HG03175 (cell line): Measurements from ENCODE around the gene DSTYK.

Source experiments
- ATAC-seq: cut with Tn5 transposase; IDR thresholded peaks from one replicate; pipeline ENCODE4 v1.9.1; 2021; ENCODE audit warnings: mild to moderate bottlenecking, moderate library complexity; ENCODE audit not compliant: unreplicated experiment

The DSTYK gene

DNA sequence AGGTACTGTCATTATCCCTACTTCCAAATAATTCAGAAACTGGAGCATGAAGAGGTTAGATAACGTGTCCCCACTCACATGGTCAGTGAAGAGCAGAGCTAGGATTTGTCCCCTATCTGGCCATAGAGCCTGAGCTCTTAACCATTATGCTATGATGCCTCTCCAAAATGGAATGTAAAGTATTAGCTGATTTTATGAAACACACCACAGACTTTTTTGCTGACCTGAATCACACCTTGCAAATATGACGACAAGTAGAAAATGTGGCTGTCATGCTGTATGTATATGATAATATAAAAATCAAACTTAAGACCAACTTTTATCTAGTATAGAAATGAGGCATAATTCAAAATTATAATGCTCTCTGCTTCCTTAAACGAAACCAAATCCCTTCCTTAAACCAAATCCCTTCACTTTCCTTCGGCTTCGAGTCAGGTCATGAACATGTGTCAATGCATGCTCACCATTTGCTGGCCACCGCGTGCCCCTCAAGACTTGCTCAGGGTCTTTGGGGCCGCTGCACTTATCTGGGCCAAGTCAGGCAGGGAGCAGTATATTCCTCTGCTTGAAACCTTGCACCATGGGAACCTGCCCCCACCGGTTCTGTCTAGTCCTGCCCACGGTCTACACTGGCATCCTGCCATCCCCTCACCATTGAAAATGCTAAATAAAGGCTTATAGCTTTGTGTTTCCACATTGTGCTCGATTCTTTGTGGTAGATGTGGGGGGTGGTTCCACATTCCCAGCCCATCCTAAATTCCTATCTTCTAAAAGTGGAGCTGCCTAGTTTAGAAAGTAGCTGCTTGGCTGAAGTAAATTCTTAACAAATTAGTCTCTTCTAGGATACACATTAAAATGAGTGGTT lies 14.6 kb upstream of the DSTYK start:
- no peak for ATAC-seq

DNA sequence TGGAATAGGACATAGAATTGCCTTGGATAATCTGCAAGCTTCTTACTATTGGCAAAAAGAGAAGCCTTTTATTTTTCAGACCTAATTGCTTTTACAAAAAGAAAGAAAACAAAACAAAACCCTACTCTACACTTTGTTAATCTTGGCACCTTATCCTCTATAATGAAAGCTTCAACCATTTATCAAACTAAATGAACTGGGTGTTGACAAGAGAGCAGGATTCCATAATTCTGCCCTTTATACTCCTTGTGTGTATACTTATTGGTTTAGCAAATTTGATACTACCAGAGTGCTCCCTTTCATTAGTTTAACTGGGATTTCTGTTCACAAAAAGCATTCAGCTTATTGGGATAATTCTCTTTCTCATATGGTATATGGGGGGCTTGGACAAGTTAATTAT lies 13.2 kb upstream of the DSTYK start:
- no peak for ATAC-seq

DNA sequence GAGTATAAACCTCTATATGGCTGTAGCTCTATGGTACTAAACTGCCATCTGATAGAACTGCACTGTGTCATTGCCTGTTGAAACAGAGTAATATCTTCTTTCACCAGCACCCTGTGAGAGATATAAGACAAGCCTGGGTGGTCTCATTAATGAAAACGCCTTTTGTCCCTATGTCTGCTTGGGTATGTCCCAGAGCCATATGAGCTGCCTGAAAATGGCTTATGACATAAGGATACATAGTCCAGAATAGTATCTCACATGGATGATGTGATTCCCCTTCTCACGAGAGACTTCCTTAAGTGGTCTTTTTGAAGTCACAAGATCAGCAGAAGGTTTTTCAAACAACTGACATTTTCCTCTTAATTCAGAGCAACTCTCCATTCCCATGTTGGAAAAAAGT lies 8.9 kb upstream of the DSTYK start:
- no peak for ATAC-seq

DNA sequence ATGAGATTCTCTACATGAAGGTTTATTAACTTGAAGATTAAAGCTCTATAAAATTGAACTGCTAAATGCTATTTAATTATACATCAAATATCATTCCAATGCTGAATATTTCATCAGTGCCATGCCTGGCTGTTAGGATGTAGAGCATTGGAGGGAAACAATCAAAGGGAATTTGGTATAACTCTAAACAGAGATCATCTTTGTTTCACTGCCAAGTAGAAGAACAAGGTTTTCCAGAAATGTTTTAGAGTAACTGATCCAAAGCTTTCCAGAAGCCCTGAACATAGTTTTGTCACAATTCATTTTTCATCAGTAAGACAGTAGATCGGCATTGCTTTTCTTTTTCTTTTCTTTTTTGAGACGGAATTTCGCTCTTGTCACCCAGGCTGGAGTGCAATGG lies 5.9 kb upstream of the DSTYK start:
- no peak for ATAC-seq

DNA sequence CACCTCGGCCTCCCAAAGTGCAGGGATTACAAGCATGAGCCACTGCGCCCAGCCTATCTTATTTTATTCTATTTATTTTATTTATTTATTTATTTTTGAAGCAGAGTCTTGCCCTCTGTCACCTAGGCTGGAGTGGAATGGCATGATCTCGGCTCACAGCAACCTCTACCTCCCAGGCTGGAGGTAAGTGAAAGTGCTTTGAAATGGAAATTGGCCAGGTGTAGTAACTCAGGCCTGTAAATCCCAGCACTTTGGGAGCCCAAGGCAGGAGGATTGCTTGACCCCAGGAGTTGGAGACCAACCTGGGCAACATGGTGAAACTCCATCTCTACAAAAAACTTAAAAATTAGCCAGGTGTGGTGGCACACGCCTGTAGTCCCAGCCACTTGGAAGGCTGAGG lies 5.1 kb upstream of the DSTYK start:
- no peak for ATAC-seq

DNA sequence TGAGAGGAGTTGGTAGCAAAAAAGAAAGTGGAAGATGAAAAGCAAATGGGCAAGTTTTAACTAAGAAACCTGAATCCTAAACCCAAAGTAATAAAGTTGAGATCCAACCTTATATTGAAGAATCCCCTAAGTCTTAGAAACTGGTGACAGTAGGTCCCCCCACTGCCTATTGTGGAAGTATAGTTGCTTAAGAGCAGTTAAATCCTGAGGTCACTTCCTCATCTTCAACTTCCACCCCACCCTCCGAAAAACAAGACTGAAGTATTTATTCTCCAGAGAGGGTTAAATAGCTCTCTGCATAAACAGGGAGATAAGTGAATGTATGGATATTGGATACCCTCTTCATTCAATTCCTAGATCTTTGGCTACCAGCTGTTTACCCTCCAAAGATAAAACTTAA lies 3.3 kb upstream of the DSTYK start:
- no peak for ATAC-seq

DNA sequence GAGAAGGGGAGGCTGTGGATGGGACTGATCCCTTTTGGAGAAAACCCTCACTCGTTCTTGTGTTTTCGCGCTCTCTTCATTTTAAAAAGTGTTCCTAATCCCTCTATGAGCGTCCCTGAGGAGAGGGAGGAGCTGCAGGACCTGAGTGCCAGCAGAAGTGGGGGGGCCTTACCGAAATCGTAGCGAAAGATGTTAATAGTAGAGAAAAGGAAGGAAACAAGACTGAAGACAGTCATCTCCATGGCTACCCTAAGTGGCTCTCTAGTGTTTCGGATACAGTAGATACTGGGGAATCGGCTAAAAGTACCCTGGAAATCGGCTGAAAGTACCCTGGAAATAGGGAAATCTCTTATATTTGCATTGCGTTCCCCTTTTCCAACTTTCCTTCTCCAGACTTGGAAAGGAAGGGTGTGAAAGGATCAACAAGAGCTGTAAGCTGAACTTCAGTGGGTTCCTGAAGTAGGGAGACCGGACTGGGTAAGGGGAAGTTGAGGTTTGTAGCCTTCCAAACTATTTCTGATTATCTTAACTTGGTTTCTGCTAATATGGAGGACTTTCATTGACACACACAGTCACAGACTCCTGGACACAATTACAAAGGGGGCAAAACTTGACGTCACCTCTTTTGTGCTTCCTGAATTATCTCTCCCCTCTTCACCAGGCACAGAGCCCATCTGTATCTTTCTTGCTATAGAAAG lies 486 bp upstream of the DSTYK start:
- peak; percentile 37 for ATAC-seq

DNA sequence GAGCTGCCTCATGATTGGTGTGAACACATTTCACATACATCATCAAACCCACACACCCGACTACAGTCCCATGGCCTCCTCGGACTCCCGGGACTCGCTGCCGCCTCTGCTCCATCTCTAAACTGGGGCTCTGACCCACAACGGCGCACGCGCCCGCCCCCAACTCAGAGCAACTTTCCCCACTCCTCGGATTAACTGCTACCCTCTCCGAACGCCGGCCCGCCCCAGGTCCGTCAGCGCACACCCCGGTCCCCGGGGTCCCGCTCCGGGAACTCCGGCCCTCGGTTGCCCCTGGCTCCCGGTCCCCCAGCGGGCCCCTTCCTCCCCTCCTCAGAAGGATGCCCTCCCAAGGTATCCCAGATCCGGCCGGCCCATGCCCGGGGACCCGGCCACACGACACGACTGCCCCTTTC lies 740 bp downstream of the DSTYK start:
- no peak for ATAC-seq

DNA sequence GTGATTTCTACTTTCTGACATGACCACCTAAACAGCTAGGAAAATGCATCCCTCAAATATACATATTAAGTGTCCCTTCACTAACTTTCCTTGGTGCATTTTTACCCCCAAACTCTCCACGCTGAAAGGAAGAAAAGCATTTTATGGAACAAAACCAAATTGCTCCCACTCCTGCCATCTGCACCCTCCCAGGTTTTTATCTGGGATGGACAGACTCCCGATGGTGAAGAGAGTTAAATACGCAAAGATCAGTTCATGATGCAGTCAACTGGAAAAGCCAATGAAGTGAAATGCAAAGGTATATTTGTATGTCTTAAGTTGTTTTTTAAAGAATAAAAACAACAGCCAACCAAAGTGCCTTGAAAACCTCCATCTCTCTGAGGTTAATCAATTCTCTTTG lies 2.7 kb downstream of the DSTYK start:
- no peak for ATAC-seq

DNA sequence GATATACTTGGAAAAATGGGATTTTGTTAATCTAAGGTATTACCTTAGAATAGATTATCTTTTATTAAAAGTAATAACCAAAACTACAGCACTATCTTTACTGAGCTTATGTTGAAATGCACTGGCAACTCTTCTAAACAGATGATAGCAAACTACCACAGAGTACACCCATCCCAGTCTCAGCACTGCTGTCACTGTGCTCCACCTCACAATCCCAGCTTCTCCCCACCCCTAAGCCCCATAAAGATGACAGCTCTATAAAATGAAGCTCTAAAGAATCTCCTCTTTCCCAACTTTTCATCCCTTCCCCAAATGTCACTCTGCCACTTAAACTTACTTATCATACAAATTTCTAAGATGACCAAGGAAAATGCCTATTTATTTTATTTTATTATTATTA lies 6.4 kb downstream of the DSTYK start:
- ATAC-seq: no peak

DNA sequence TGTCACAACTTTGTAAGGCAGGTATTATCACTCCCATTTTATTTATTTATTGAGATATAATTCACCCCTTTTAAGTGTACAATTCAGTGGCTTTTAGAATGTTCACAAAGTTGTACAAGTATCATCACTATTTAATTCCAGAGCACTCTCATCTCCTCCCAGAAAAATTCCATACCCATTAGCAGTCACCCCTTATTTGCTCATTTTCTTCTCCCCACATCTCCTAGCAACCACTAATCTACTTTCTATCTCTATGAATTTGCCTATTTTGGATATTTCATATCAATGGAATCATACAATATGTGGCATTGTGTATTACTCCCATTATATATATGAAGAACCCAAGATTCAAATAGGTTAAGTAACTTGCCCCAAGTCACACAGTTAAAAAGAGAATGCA lies 7.0 kb downstream of the DSTYK start:
- ATAC-seq: no peak

DNA sequence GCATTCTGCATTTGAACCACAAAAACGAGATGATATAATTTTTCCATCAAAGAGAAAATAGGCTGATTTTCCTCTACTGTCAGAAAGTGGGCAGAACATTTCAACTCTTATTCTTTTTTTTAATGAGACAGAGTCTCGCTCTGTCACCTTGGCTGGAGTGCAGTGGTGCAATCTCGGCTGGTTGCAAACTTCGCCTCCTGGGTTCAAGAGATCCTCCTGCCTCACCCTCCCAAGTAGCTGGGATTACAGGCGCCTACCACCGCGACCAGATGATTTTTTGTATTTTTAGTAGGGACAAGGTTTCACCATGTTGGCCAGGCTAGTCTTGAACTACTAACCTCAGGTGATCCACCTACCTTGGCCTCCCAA lies 11.6 kb downstream of the DSTYK start:
- no peak for ATAC-seq

DNA sequence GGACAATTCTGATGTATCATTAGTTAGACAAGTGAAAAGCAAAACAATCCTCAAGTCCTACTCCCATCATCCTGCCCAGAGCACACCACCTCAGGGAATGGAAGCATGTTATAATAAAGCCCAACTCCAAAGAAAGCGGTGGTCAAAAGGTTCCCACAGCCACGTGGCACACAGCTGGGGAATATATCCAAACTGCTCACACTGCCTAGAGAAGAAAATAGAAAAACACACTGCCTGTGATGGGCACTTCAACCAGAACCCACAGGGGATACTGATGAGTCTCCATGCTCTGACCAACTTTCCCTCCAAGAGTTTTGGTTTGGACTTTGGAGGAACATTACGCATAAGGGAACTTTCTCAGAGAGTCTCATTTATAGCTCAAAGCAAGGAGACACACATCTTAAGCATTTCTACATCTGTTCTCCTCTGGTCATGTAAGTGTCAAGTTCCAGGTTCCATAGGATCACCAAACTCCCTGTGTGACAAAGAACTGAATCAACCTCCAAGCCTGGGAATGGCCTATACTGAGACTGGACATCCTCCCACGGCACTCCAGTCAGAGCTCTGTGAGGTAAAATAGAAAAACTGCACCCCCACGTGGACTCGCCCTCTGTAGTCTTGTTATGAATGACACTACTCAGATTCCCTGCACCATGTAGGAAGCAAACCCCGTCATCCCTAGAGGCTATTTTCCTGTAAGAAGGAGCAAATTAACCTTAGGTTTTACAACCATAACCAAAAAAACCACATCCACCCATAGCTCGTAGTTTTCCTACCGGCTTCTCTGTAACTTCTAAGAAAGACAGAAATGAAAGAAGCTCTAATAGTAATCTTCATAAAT lies 12.2 kb downstream of the DSTYK start:
- ATAC-seq: no peak

DNA sequence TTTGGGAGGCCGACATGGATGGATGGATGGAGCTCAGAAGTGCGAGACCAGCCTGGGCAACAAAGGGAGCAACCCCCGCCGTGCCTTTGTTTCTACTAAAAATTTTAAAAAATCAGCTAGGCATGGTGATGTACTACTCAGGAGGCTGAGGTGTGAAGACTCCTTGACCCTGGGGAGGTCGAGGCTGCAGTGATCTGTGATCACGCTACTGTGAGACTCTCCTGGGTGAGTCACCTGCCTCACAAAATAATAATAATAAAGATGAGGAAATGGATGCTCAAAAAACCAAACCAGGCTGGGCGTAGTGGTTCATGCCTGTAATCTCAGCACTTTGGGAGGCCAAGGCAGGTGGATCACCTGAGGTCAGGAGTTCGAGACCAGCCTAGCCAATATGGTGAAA lies 19.2 kb downstream of the DSTYK start:
- no peak for ATAC-seq

DNA sequence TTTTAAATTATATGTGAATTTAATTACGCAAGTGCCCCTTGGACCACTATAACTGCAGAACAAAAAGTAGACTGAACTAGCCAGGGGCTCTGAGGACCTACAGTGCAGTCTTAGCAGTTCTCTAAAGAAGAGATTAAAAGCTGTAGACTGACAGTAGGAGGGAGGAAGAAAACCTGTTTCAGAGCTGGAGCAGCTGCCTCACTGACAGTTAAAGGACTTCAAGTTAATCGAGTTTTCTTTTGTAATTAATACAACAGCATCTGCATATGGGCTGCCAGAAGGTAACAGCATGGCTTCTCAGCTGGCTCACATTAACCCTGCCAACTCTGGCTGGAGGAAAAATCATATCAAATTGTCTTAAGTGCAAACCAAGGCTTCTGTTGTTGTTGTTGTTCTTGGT lies 19.9 kb downstream of the DSTYK start:
- ATAC-seq: no peak

DNA sequence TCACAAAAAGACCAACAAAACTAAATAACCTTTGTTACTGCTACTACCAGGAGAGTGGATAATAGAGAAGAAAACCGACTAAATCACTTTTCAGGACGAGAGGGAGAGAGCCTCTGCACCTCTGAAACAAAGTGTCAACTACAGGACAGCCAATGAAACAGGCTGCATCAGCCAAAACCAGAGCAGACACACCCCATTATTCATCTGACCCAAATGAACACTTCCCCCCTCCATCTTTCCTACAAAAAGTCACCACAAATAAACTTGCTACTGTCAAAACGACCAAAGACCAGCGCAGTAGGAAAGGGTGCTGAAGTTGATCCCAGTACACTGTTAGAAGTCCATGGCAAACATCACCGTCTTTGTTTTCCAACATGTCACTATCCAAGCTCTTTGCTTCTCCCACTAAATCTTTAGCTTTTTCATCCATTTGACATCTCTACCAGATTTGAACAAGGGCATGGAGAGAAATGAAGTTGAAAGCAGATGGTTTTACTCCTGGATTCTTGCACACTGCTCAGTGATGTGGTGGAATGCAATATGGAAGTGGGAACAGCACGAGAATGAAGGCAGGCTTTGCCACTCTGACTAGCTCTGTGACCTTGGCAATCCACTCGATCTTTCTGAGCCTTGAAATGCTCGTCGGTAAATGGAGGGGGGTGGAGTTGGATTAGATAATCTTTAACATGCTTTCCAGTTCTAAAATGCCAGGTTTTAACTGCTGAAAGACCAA lies 20.5 kb downstream of the DSTYK start:
- no peak for ATAC-seq

DNA sequence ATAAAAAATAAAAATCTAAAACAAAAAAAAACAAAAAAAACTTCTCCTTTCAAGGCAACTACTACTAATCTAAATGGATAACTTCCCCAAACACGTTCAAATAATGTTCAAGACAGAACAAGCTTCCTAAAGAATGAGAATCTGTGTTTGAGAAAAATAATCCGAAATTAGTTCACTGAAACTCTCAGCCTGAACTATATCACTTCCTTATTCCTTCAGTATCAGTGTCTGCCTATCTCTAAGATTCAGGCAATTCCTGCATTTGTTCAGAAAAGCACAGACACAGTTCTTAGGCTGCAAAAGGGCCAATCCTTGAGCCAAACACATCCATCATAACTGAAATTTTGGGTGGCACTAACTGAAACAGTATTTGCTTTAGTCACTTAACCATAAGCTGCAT lies 22.4 kb downstream of the DSTYK start:
- ATAC-seq: no peak

DNA sequence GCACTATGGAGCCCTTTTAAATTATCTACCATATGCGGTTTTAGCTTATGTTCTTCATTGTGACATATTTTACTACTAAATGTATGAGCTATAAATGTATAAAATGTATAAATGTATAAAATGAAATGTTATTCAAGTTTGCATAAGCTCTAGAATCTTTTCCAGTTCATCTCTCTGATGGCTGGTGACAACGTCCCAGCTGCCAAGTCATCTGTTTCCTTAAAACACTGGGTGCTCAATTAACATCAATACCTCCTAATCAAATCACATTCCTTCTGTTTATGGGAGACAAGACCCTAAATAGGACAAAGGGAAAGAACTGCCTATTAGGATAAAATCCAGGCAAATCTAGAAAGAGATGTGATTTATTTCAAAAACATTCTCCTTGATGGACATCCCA lies 22.9 kb downstream of the DSTYK start:
- ATAC-seq: no peak

DNA sequence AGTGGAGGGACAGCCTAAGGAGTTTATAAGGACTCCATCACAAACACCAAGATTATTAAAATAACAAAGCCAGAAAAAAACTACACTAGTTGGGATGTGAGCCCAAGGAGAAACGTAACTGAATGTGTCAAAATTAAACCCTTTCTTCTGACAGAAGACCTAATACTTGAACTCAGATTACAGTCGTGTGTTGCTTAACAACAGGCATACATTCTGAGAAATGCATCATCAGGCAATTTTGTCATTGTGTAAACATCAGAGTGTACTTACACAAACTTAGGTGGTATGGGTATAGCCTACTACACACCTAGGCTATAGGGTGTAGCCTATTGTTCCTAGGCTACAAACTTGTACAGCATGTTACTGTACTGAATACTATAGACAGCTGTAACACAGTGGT lies 23.4 kb downstream of the DSTYK start:
- ATAC-seq: no peak

DNA sequence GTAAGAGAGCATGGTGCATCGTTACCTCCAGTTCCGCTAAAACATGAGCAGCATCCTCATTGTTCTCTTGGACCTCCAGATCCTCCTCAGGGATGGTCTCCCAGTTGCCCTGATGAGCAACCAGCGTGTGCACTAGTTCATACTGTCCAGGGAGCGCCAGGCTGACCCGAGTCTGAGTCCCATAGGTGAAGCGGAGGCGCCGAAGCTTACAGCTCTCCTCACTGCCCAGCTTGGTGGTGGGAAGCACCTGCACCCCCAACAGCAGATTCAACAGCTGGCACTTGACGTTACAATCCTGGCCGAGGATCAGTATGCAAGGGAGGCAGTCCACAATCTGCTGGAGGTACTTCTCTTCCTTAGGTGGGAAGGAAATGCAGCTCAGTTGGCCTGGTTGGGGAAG lies 24.1 kb downstream of the DSTYK start:
- ATAC-seq: no peak

DNA sequence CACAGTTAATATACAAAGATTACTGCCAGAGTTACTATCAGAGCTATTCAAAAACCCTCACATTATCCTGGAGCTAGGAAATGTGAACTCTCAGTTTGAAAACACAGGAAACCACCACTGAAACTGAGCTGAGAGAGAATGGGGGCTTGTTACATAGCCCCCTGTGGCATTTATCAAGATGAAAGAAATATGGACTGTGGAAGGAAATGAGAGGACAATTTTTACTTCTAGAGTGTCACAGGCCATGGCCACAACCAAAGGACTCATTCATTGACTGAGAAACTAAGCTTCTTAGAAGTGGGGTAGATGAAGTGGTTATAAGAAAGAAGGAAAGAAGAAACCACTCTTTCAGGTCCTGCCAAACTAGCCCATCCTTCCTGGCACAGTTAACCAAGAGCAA lies 25.3 kb downstream of the DSTYK start:
- no peak for ATAC-seq
